ENCODE results near the gene ANGPTL1. TPM values are rescaled to one million over a fixed set of nuclear protein-coding genes. Genes with fewer than 3 reads are reported as not detected.

Gene ANGPTL1
- total and polyA plus RNA-seq, 2 of the 8 experiments (the other 6 are each of a cell fraction or from before 2014, with no cell fraction given) = not detected

DNA sequence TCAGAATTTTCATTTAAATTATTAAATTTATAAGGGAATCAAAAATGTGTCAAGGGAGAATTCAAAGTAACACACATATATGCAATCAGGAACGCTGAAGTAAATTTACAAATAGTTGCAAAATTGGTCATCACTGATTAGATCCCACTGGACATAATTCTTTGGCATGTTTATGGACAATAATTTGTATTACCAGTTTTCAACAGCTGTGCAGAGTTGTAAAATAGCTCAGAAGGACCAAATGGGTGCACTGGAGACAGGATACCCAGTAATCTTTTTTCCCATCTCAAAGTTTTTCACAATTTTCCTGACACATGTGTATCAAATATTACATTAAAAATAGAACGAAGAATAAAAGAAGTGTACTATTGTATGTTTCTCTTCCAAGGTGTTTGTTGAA lies 4.1 kb upstream of the ANGPTL1 start:
- FAIRE-seq (no peak), DNase-seq (ENCODE audit: low read depth in 1 of 2, low spot score in 2 of 2) (no peak)
- no peak overlapping the region for H2BK15ac ChIP-seq (ENCODE audit: low read length)
- H3K56ac ChIP-seq (replicated peaks; ENCODE audit: insufficient read length, low read depth, low read length) = no peak overlapping the region
- no peaks in the 10 kb centered on the region for H3K27me3 ChIP-seq (replicated peaks in 1 of 4; ENCODE audit: control insufficient read depth in 3 of 4, extremely low read depth in 1 of 4, insufficient read depth in 3 of 4, low read length in 3 of 4)
- CTCF ChIA-PET (ENCODE audit: partially characterized antibody) = no interaction called here
- no peak overlapping the region for H3K23ac ChIP-seq (ENCODE audit: insufficient read length)
- H3K9ac ChIP-seq (replicated peaks in 1 of 4; ENCODE audit: extremely low read depth in 1 of 4, low read depth in 3 of 4, low read length in 3 of 4) = no peak overlapping the region
- H3K79me2 ChIP-seq (ENCODE audit: control insufficient read depth in 1 of 2, insufficient read depth in 2 of 2, low read length in 2 of 2) = no peaks in the 10 kb centered on the region
- H3K4me3 ChIP-seq (ENCODE audit: extremely low read depth in 1 of 4, insufficient read depth in 2 of 4, low read depth in 3 of 4, low read length in 4 of 4) = no peak overlapping the region
- no peak overlapping the region for H4K8ac ChIP-seq (ENCODE audit: extremely low read depth, insufficient read depth, low read length)
- H3K79me1 ChIP-seq (ENCODE audit: low read depth, low read length) = no peaks in the 10 kb centered on the region
- no peak overlapping the region for H2BK120ac ChIP-seq (replicated peaks; ENCODE audit: low read depth, low read length)
- H2BK12ac ChIP-seq (ENCODE audit: low read depth, low read length) = no peak overlapping the region
- WGBS, 2 experiments (ENCODE audit: extremely low coverage in 1 of 2, insufficient coverage in 1 of 2, insufficient read length in 1 of 2, insufficient replicate concordance in 2 of 2, low coverage in 1 of 2, low lambda C conversion rate in 2 of 2, missing lambda C conversion rate in 1 of 2) = 92% methylated on average over 2 of the region's 2 CpGs; no CpG with 5 or more reads in 1 of the 2 experiments
- H2BK20ac ChIP-seq (ENCODE audit: low read length) = no peak overlapping the region
- no peak overlapping the region for H2AK5ac ChIP-seq (ENCODE audit: low read depth, low read length)
- no peak overlapping the region for H4K91ac ChIP-seq (replicated peaks; ENCODE audit: insufficient read length, low read length)
- peaks cover 0 to 4% (median 2%) of the 10 kb centered on the region in 4 experiments; a peak in 2 of 7 replicates for H3K4me1 ChIP-seq (replicated peaks in 1 of 4; ENCODE audit: control insufficient read depth in 3 of 4, insufficient read depth in 4 of 4, low read length in 3 of 4)
- no peak overlapping the region for H3K4ac ChIP-seq (replicated peaks; ENCODE audit: insufficient read length, low read depth, low read length)
- H2BK5ac ChIP-seq (ENCODE audit: low read depth, low read length) = no peak overlapping the region
- no peaks in the 10 kb centered on the region for H3K9me3 ChIP-seq (ENCODE audit: insufficient read depth in 2 of 2, low read depth in 1 of 2, low read length in 1 of 2)
- H3K14ac ChIP-seq (ENCODE audit: insufficient read length) = no peak overlapping the region
- no peak overlapping the region for H3K4me2 ChIP-seq (ENCODE audit: insufficient read depth in 1 of 2, low read depth in 2 of 2, low read length in 2 of 2)
- POLR2A ChIA-PET (ENCODE audit: partially characterized antibody) = no interaction called here
- H3K27ac ChIP-seq (ENCODE audit: low read depth, low read length) = no peak overlapping the region
- H3K23me2 ChIP-seq (ENCODE audit: low read depth, low read length) = no peaks in the 10 kb centered on the region
- no peak overlapping the region for H4K5ac ChIP-seq (ENCODE audit: insufficient read length, low read depth, low read length)
- no peak overlapping the region for H2AFZ ChIP-seq (ENCODE audit: low read length)
- H4K20me1 ChIP-seq (replicated peaks in 1 of 2; ENCODE audit: control insufficient read depth in 1 of 2, insufficient read depth in 2 of 2, low read length in 2 of 2) = no peaks in the 10 kb centered on the region
- no peaks in the 10 kb centered on the region; a peak in 1 of 8 replicates for H3K36me3 ChIP-seq (ENCODE audit: control insufficient read depth in 2 of 4, insufficient read depth in 4 of 4, low read length in 3 of 4)
- H3K18ac ChIP-seq (ENCODE audit: extremely low read depth, low read length) = no peak overlapping the region
- no peak for TF ChIP-seq JUN (IDR thresholded peaks at IDR 0.05; ENCODE audit: low read depth, low read length)
- TF ChIP-seq, protein P1, sequence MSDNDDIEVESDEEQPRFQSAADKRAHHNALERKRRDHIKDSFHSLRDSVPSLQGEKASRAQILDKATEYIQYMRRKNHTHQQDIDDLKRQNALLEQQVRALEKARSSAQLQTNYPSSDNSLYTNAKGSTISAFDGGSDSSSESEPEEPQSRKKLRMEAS (IDR thresholded peaks at IDR 0.05) = no peak
- TF ChIP-seq NANOG (IDR thresholded peaks at IDR 0.05; ENCODE audit: insufficient read depth, low read depth, low read length, poor library complexity, severe bottlenecking) = no peak
- TF ChIP-seq NRF1 (IDR thresholded peaks at IDR 0.05; ENCODE audit: low read depth, low read length) = no peak
- no peak for TF ChIP-seq BRCA1 (IDR thresholded peaks at IDR 0.05; ENCODE audit: low read depth, low read length)
- TF ChIP-seq HDAC2 (IDR thresholded peaks at IDR 0.05; ENCODE audit: borderline replicate concordance in 1 of 2, low read depth in 2 of 2, low read length in 2 of 2) = no peak
- no peak for TF ChIP-seq GABPA (IDR thresholded peaks at IDR 0.05; ENCODE audit: borderline replicate concordance, insufficient read depth, low read length)
- no peak for TF ChIP-seq EGR1 (IDR thresholded peaks at IDR 0.05; ENCODE audit: borderline replicate concordance, low read depth, low read length)
- no peak for TF ChIP-seq FOSL1 (IDR thresholded peaks at IDR 0.05; ENCODE audit: insufficient read depth, low read depth, low read length)
- TF ChIP-seq SAP30 (IDR thresholded peaks at IDR 0.05; ENCODE audit: insufficient read depth, insufficient replicate concordance, low read length) = no peak
- no peak for TF ChIP-seq RAD21 (IDR thresholded peaks at IDR 0.05 in 1 of 2, conservative IDR thresholded peaks at IDR 0.05 in 1 of 2; ENCODE audit: low read depth in 2 of 2, low read length in 2 of 2)
- TF ChIP-seq SIRT6 (IDR thresholded peaks at IDR 0.05; ENCODE audit: low read length) = no peak
- TF ChIP-seq, protein P2, sequence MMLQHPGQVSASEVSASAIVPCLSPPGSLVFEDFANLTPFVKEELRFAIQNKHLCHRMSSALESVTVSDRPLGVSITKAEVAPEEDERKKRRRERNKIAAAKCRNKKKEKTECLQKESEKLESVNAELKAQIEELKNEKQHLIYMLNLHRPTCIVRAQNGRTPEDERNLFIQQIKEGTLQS (IDR thresholded peaks at IDR 0.05; ENCODE audit: insufficient read depth, low read depth, low read length) = no peak

Measured in H1 (cell line).